HepG2 (cell line): ENCODE results near the gene FGD2. TPM values are rescaled to one million over a fixed set of nuclear protein-coding genes. Genes with fewer than 3 reads are reported as not detected.

Experiments used
- BRF2 ChIP-seq: sonication (generic); formaldehyde crosslinking; IDR thresholded peaks from 2 replicates; pipeline ENCODE4 v1.8.1; 2022; ENCODE audit warnings: mild to moderate bottlenecking, missing genetic modification reagents
- CBFB ChIP-seq: sonication (generic); formaldehyde crosslinking; IDR thresholded peaks from 2 replicates; pipeline ENCODE4 v1.4.0; 2020; ENCODE audit warnings: missing genetic modification reagents
- CBX2 ChIP-seq, 2 experiments: fragments of 200-600 bp in 1 of 2; sonication (generic); formaldehyde crosslinking in 1 of 2; IDR thresholded peaks; 2 replicates each; pipeline versions ENCODE4 v1.7.0 to v1.8.1; 2018 to 2022; ENCODE audit warnings: low read depth in 2 of 2, low read length in 1 of 2, mild to moderate bottlenecking in 1 of 2, missing genetic modification reagents in 1 of 2
- CBX5 ChIP-seq: sonication (generic); formaldehyde crosslinking; IDR thresholded peaks from 2 replicates; pipeline ENCODE4 v1.4.0; 2020; ENCODE audit warnings: missing genetic modification reagents, borderline replicate concordance
- CCDC6 ChIP-seq: sonication (generic); formaldehyde crosslinking; IDR thresholded peaks from 2 replicates; pipeline ENCODE4 v1.8.1; 2022; ENCODE audit warnings: mild to moderate bottlenecking, missing genetic modification reagents, moderate library complexity
- ISL2 ChIP-seq: sonication (generic); formaldehyde crosslinking; IDR thresholded peaks from 2 replicates; pipeline ENCODE4 v1.5.0; 2020; ENCODE audit warnings: missing genetic modification reagents
- MIER2 ChIP-seq: IDR thresholded peaks from 2 replicates; pipeline ENCODE4 v1.6.1; 2016; ENCODE audit warnings: missing biosample characterization, missing genetic modification reagents
- ONECUT2 ChIP-seq: sonication (generic); formaldehyde crosslinking; IDR thresholded peaks from 2 replicates; pipeline ENCODE4 v1.4.0; 2020; ENCODE audit warnings: missing genetic modification reagents
- PHF5A ChIP-seq: IDR thresholded peaks from one replicate; pipeline ENCODE4 v1.6.1; 2018; ENCODE audit warnings: low read depth, missing genetic modification reagents; ENCODE audit not compliant: unreplicated experiment
- POLR2A ChIP-seq, 2 experiments: IDR thresholded peaks; 2 replicates each; pipeline ENCODE4 v1.6.1; 2011; ENCODE audit warnings: low read depth in 2 of 2, low read length in 2 of 2, mild to moderate bottlenecking in 1 of 2, moderate library complexity in 1 of 2; ENCODE audit not compliant: insufficient read depth in 1 of 2
- TBX2 ChIP-seq: sonication (generic); formaldehyde crosslinking; IDR thresholded peaks from 2 replicates; pipeline ENCODE4 v1.5.0; 2020; ENCODE audit warnings: missing genetic modification reagents, mild to moderate bottlenecking, borderline replicate concordance
- UBTF ChIP-seq: sonication (generic); formaldehyde crosslinking; IDR thresholded peaks from 2 replicates; pipeline ENCODE4 v1.4.0; 2020; ENCODE audit warnings: mild to moderate bottlenecking, missing genetic modification reagents
- ZGPAT ChIP-seq: IDR thresholded peaks from 2 replicates; pipeline ENCODE4 v1.6.1; 2016; ENCODE audit warnings: mild to moderate bottlenecking
- ZNF10 ChIP-seq: sonication (generic); formaldehyde crosslinking; IDR thresholded peaks from 2 replicates; pipeline ENCODE4 v1.4.0; 2020; ENCODE audit warnings: mild to moderate bottlenecking, low read depth, missing genetic modification reagents, borderline replicate concordance
- ZNF17 ChIP-seq: sonication (generic); formaldehyde crosslinking; IDR thresholded peaks from 2 replicates; pipeline ENCODE4 v1.5.0; 2020; ENCODE audit warnings: mild to moderate bottlenecking, missing genetic modification reagents
- ZNF331 ChIP-seq: sonication (generic); formaldehyde crosslinking; IDR thresholded peaks from 2 replicates; pipeline ENCODE4 v1.4.0; 2020; ENCODE audit warnings: missing genetic modification reagents
- ZNF567 ChIP-seq: sonication (generic); formaldehyde crosslinking; IDR thresholded peaks from 2 replicates; pipeline ENCODE4 v1.8.1; 2023; ENCODE audit warnings: mild to moderate bottlenecking, missing genetic modification reagents, borderline replicate concordance
- ZXDC ChIP-seq: sonication (generic); formaldehyde crosslinking; IDR thresholded peaks from 2 replicates; pipeline ENCODE4 v1.5.0; 2020; ENCODE audit warnings: mild to moderate bottlenecking, missing genetic modification reagents
- polyA plus RNA-seq, 8 experiments: library from polyadenylated mRNA; depleted of rRNA in 3 of 8; stranded (reverse) in 7 of 8; unstranded in 1 of 8; fragments of >200 nt; fragmentation: Illumina TruSeq in 4 of 8; extraction: Trizol in 4 of 8; gene quantifications; 2 replicates each; pipeline versions ENCODE4 v1.2.1 to v1.2.3, GENCODE V29; 2011 to 2016; ENCODE audit warnings: low read depth in 4 of 8, missing spikeins in 1 of 8, mixed read lengths in 1 of 8; ENCODE audit not compliant: insufficient read depth in 1 of 8
- total RNA-seq, 5 experiments: library from RNA; depleted of rRNA; stranded (reverse); fragments of >200 nt; fragmentation: Illumina TruSeq; extraction: Trizol; gene quantifications; 2 replicates each; pipeline ENCODE4 v1.2.3, GENCODE V29; 2016; ENCODE audit warnings: low read depth in 1 of 5
- TF ChIP-seq, protein P1 (sequence below): sonication (generic); formaldehyde crosslinking; IDR thresholded peaks from 2 replicates; pipeline ENCODE4 v1.4.0; 2020; ENCODE audit warnings: missing genetic modification reagents, low read depth, mild to moderate bottlenecking, borderline replicate concordance

The FGD2 gene
- total and polyA plus RNA-seq, 2 of the 13 experiments (the other 11 are each of a cell fraction or from before 2014, with no cell fraction given): not detected

- TF ChIP-seq PHF5A (CRISPR knock-in tag): no peak
- peak; percentile 13; the same call in 1 of the 2 replicates for TF ChIP-seq ZNF331
- TF ChIP-seq CBX2 (IDR thresholded peaks at IDR 0.05; ENCODE audit: low read depth, low read length): no peak
- no peak for TF ChIP-seq CBX2 (CRISPR knock-in tag; IDR thresholded peaks at IDR 0.05; ENCODE audit: low read depth)
- 0 out of 2 replicates have a peak, but pooled peaks have one; percentile 70 for TF ChIP-seq ZXDC (CRISPR knock-in tag)
- TF ChIP-seq CCDC6 (CRISPR knock-in tag): peak; percentile 70; the same call in 1 of the 2 replicates
- no peak for TF ChIP-seq ONECUT2 (CRISPR knock-in tag)
- no peak for TF ChIP-seq POLR2A (IDR thresholded peaks at IDR 0.05; ENCODE audit: insufficient read depth in 1 of 2, low read depth in 2 of 2, low read length in 2 of 2)
- TF ChIP-seq ZNF17: no peak
- TF ChIP-seq UBTF: peak; percentile 44; the same call in 1 of the 2 replicates
- TF ChIP-seq ZNF567 (CRISPR knock-in tag): 0 out of 2 replicates have a peak, but pooled peaks have one; percentile 34
- TF ChIP-seq ZGPAT (CRISPR knock-in tag): peak; percentile 89
- no peak for TF ChIP-seq ZNF10 (CRISPR knock-in tag)
- no peak for TF ChIP-seq ISL2 (CRISPR knock-in tag)
- TF ChIP-seq MIER2 (CRISPR knock-in tag): 0 out of 2 replicates have a peak, but pooled peaks have one; percentile 17
- peak; percentile 90; the same call in 1 of the 2 replicates for TF ChIP-seq CBX5
- peak; percentile 90 for TF ChIP-seq CBFB (CRISPR knock-in tag)
- peak; percentile 84 for TF ChIP-seq TBX2 (CRISPR knock-in tag)
- TF ChIP-seq, protein P1, sequence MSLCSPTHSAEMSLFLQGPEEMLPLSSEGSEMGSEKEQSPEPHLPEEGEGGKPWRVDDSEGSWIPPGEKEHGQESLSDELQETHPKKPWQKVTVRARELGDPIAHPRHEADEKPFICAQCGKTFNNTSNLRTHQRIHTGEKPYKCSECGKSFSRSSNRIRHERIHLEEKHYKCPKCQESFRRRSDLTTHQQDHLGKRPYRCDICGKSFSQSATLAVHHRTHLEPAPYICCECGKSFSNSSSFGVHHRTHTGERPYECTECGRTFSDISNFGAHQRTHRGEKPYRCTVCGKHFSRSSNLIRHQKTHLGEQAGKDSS (CRISPR knock-in tag): peak; percentile 96
- no peak for TF ChIP-seq BRF2 (CRISPR knock-in tag)
Observed at GRCh38 chr6:37051138-37052026, 45.9 kb downstream of the FGD2 start (continued).
